HL-60 (cell line): ENCODE measurements around the gene BCCIP.

ENCODE experiments used
- DNase-seq, 2 experiments: peaks; one replicate each; pipeline ENCODE4 v3.0.0-alpha.2; 2010 to 2020; ENCODE audit warnings: low read depth in 1 of 2, low spot score in 1 of 2
- H3K27ac ChIP-seq: fragments of 250-450 bp; sonication (Bioruptor Pico); replicated peaks from 2 replicates; pipeline ENCODE4 v1.5.1; 2020; ENCODE audit warnings: mild to moderate bottlenecking, moderate library complexity
- H3K27me3 ChIP-seq: fragments of 250-450 bp; sonication (Bioruptor Pico); 2 replicates; pipeline ENCODE4 v1.5.1; 2021; ENCODE audit warnings: mild to moderate bottlenecking, moderate library complexity; ENCODE audit not compliant: insufficient read depth, poor library complexity, severe bottlenecking
- H3K4me3 ChIP-seq: replicated peaks from 2 replicates; pipeline ENCODE4 v1.5.1; 2011; ENCODE audit warnings: mild to moderate bottlenecking, control low read depth, low read length; ENCODE audit not compliant: insufficient read depth
- CTCF ChIP-seq: IDR thresholded peaks from one replicate; pipeline ENCODE4 v1.5.1; 2011; ENCODE audit warnings: low read length, control low read depth, inconsistent platforms; ENCODE audit not compliant: insufficient read depth
- GABPA ChIP-seq: IDR thresholded peaks from 2 replicates; pipeline ENCODE4 v1.6.1; 2012; ENCODE audit warnings: low read depth
- POLR2AphosphoS5 ChIP-seq: IDR thresholded peaks from 2 replicates; pipeline ENCODE4 v1.6.1; 2012; ENCODE audit warnings: low read depth
- REST ChIP-seq: IDR thresholded peaks from 2 replicates; pipeline ENCODE4 v1.6.1; 2012; ENCODE audit warnings: low read depth; ENCODE audit not compliant: insufficient replicate concordance
- SPI1 ChIP-seq: IDR thresholded peaks from 2 replicates; pipeline ENCODE4 v1.6.1; 2012; ENCODE audit warnings: low read depth, mild to moderate bottlenecking, borderline replicate concordance

BCCIP gene

GRCh38 chr10:125779403-125780327 lies 43.7 kb upstream of the BCCIP start:
- Histone ChIP-seq H3K4me3 (no peak overlapping the region), H3K27me3 (no peaks in the 10 kb centered on the region), H3K27ac (no peak overlapping the region)
- DNase-seq, result no peak
- TF ChIP-seq POLR2AphosphoS5 (no peak), REST (no peak), SPI1 (no peak), CTCF (no peak), GABPA (no peak)

GRCh38 chr10:125781374-125781773 lies 42.0 kb upstream of the BCCIP start:
- Histone ChIP-seq H3K27me3 (no peaks in the 10 kb centered on the region), H3K4me3 (no peak overlapping the region), H3K27ac (no peak overlapping the region)
- TF ChIP-seq SPI1 (no peak), POLR2AphosphoS5 (no peak)
- DNase-seq, result no peak

GRCh38 chr10:125782054-125782453 lies 41.3 kb upstream of the BCCIP start:
- H3K27ac ChIP-seq, result no peak overlapping the region
- TF ChIP-seq POLR2AphosphoS5 (no peak), SPI1 (no peak), REST (no peak), GABPA (no peak), CTCF (no peak)
- no peaks in the 10 kb centered on the region for H3K27me3 ChIP-seq
- H3K4me3 ChIP-seq, result no peak overlapping the region
- DNase-seq, result no peak

GRCh38 chr10:125782616-125783015 lies 40.7 kb upstream of the BCCIP start:
- TF ChIP-seq CTCF, result no peak
- TF ChIP-seq REST, result no peak
- no peak for TF ChIP-seq GABPA
- TF ChIP-seq POLR2AphosphoS5, result no peak
- no peak for TF ChIP-seq SPI1
- no peak overlapping the region for H3K27ac ChIP-seq
- H3K27me3 ChIP-seq, result no peaks in the 10 kb centered on the region
- DNase-seq, result no peak
- no peak overlapping the region for H3K4me3 ChIP-seq
